B cell (primary cell): Measurements from ENCODE around the gene NACC1. TPM values are rescaled to one million over a fixed set of nuclear protein-coding genes. Genes with fewer than 3 reads are reported as not detected.

ENCODE experiments used
- ATAC-seq: fragments of 200-7000 bp; cut with Tn5 transposase; one replicate; pipeline ENCODE4 v1.10.0; 2021; ENCODE audit warnings: low read depth, mild to moderate bottlenecking, moderate number of reproducible peaks, moderate library complexity
- CTCF ChIA-PET: fragments of 350-600 bp; sonication (Branson Sonifier 250); formaldehyde crosslinking; loops from one replicate; lab custom pipeline; 2021; ENCODE audit warnings: antibody characterized with exemption, inconsistent platforms; lab: Charles Lee
- POLR2A ChIA-PET: fragments of 350-600 bp; sonication (Branson Sonifier 250); formaldehyde crosslinking; loops from one replicate; lab custom pipeline; 2021; ENCODE audit warnings: antibody characterized with exemption; lab: Charles Lee
- DNase-seq: peaks from one replicate; pipeline ENCODE4 v3.0.0; 2013
- H2AFZ ChIP-seq: 2 replicates; pipeline ENCODE4 v1.6.1; 2012; ENCODE audit warnings: mild to moderate bottlenecking, low read depth, low read length; ENCODE audit not compliant: insufficient read depth, poor library complexity, severe bottlenecking
- H3K27ac ChIP-seq, 2 donors: 1 replicate in 1 of 2; 2 replicates in 1 of 2; pipeline ENCODE4 v1.5.1; 2012 to 2013; ENCODE audit warnings: low read length in 2 of 2, mild to moderate bottlenecking in 2 of 2, moderate library complexity in 1 of 2
- H3K27me3 ChIP-seq, 4 experiments: fragments of 200-600 bp in 1 of 4; sonication (generic) in 1 of 4; replicated peaks in 1 of 4; 1 replicate in 2 of 4; 2 replicates in 2 of 4; pipeline versions ENCODE4 v1.6.1 to v1.7.0; 2013 to 2016; ENCODE audit warnings: low read length in 3 of 4, mild to moderate bottlenecking in 2 of 4, mixed read lengths in 1 of 4, moderate library complexity in 1 of 4; ENCODE audit not compliant: insufficient read depth in 4 of 4, control insufficient read depth in 3 of 4; ENCODE audit errors: control extremely low read depth in 1 of 4
- H3K36me3 ChIP-seq, 2 experiments: replicated peaks in 1 of 2; 1 replicate in 1 of 2; 2 replicates in 1 of 2; pipeline versions ENCODE4 v1.6.1 to v1.7.1; 2013; ENCODE audit warnings: low read length in 1 of 2; ENCODE audit not compliant: insufficient read depth in 2 of 2, control insufficient read depth in 1 of 2; ENCODE audit errors: control extremely low read depth in 1 of 2, extremely low read depth in 1 of 2
- H3K4me1 ChIP-seq, 2 donors: fragments of 200-600 bp in 1 of 2; sonication (generic) in 1 of 2; 1 replicate in 1 of 2; 2 replicates in 1 of 2; pipeline versions ENCODE4 v1.5.1 to v1.6.1; 2013 to 2017; ENCODE audit warnings: low read length in 2 of 2; ENCODE audit not compliant: control insufficient read depth in 2 of 2, insufficient read depth in 2 of 2
- H3K4me2 ChIP-seq: replicated peaks from 2 replicates; pipeline ENCODE3; 2012; ENCODE audit warnings: mild to moderate bottlenecking, low read depth, low read length; ENCODE audit not compliant: poor library complexity, severe bottlenecking
- H3K4me3 ChIP-seq, 5 experiments: fragments of 200-600 bp in 1 of 5; sonication (generic) in 1 of 5; 1 replicate in 3 of 5; 2 replicates in 2 of 5; pipeline versions ENCODE4 v1.5.1 to v1.7.0; 2011 to 2016; ENCODE audit warnings: low read length in 4 of 5, mild to moderate bottlenecking in 4 of 5, low read depth in 2 of 5, control low read depth in 1 of 5, moderate library complexity in 1 of 5; ENCODE audit not compliant: insufficient read depth in 1 of 5; ENCODE audit errors: control extremely low read depth in 1 of 5, extremely low read depth in 1 of 5
- H3K79me2 ChIP-seq: fragments of 200-600 bp; sonication (generic); one replicate; pipeline ENCODE4 v1.6.0; 2016; ENCODE audit warnings: low read length; ENCODE audit not compliant: control insufficient read depth, insufficient read depth
- H3K9ac ChIP-seq: fragments of 200-600 bp; sonication (generic); 2 replicates; pipeline ENCODE4 v1.6.1; 2017; ENCODE audit warnings: mild to moderate bottlenecking, low read length, moderate library complexity
- H3K9me3 ChIP-seq, 3 donors: one replicate each; pipeline versions ENCODE4 v1.6.1 to v1.7.1; 2013; ENCODE audit warnings: low read length in 2 of 3; ENCODE audit not compliant: control insufficient read depth in 2 of 3, insufficient read depth in 1 of 3; ENCODE audit errors: control extremely low read depth in 1 of 3
- H4K20me1 ChIP-seq: 2 replicates; pipeline ENCODE4 v1.6.0; 2012; ENCODE audit warnings: mild to moderate bottlenecking, low read length; ENCODE audit not compliant: insufficient read depth, control insufficient read depth, poor library complexity, severe bottlenecking
- H3K27ac Mint-ChIP-seq: one replicate; pipeline ENCODE4 v1.8.0; 2021; ENCODE audit warnings: mixed read lengths
- H3K27me3 Mint-ChIP-seq: one replicate; pipeline ENCODE4 v1.8.0; 2021; ENCODE audit warnings: mixed read lengths
- H3K4me1 Mint-ChIP-seq: one replicate; pipeline ENCODE4 v1.8.0; 2021; ENCODE audit warnings: mixed read lengths
- H3K4me3 Mint-ChIP-seq: one replicate; pipeline ENCODE4 v1.8.0; 2021; ENCODE audit warnings: mixed read lengths
- H3K9me3 Mint-ChIP-seq: one replicate; pipeline ENCODE4 v1.8.0; 2022; ENCODE audit warnings: mixed read lengths; ENCODE audit not compliant: insufficient read depth
- CTCF ChIP-seq: fragments of 200-600 bp; IDR thresholded peaks from one replicate; pipeline ENCODE4 v1.8.0; 2022; ENCODE audit warnings: antibody characterized with exemption, mild to moderate bottlenecking
- EZH2 ChIP-seq: IDR thresholded peaks from 2 replicates; pipeline ENCODE4 v1.6.1; 2012; ENCODE audit warnings: borderline replicate concordance, low read depth, mild to moderate bottlenecking, moderate library complexity, low read length; ENCODE audit not compliant: insufficient read depth, poor library complexity, severe bottlenecking
- WGBS: methylation state at CpG from one replicate; pipeline ENCODE4 v1.1.5; 2013; ENCODE audit warnings: missing lambda C conversion rate; ENCODE audit not compliant: insufficient coverage; 5-methylcytosine and 5-hydroxymethylcytosine counted together
- intact Hi-C: fragments of 100-400 bp; cut with micrococcal nuclease; formaldehyde crosslinking; loops from one replicate; pipeline ENCODE4 v1.10.0; 2022
- polyA plus RNA-seq: library from polyadenylated mRNA; depleted of rRNA; stranded (reverse); fragments of >200 nt; gene quantifications from 2 replicates; pipeline ENCODE4 v1.2.3, GENCODE V29; 2012
- total RNA-seq, 2 donors: library from RNA; stranded (reverse); fragments of 120-200 nt in 1 of 2; gene quantifications; 1 replicate in 1 of 2; 2 replicates in 1 of 2; pipeline versions ENCODE4 v1.2.3 to v1.2.4, GENCODE V29; 2013 to 2022

NACC1 gene
- total and polyA plus RNA-seq, 2 donors (not counting 1 experiment from before 2014, with no cell fraction given): 25.9 to 27.5 TPM

GRCh38 chr19:13127811-13128575 lies 9.9 kb downstream of the NACC1 start:
- ChIA-PET CTCF (interaction anchor here (0.6 to 1.6 kb wide), 4 partner anchors 126 to 461 kb away, joined by 3 to 7 read pairs (median 4); no protein-coding TSS in a partner anchor), POLR2A (no interaction called here)
- H3K36me3 ChIP-seq: no peaks in the 10 kb centered on the region

More at GRCh38 chr19:13127811-13128575, 9.9 kb downstream of the NACC1 start:
- Histone ChIP-seq H3K27ac (no peak overlapping the region), H2AFZ (no peak overlapping the region), H3K27me3 (no peaks in the 10 kb centered on the region), H3K9me3 (no peaks in the 10 kb centered on the region), H3K4me1 (no peaks in the 10 kb centered on the region), H3K79me2 (peaks cover 82% of the 10 kb centered on the region), H4K20me1 (peaks cover 8% of the 10 kb centered on the region), H3K4me3 (no peak overlapping the region), H3K9ac (no peak overlapping the region), H3K4me2 (no peak overlapping the region)
- H3K4me3 Mint-ChIP-seq: no peak overlapping the region
- no peaks in the 10 kb centered on the region for H3K9me3 Mint-ChIP-seq
- no peaks in the 10 kb centered on the region for H3K27me3 Mint-ChIP-seq
- DNase-seq (no peak), ATAC-seq (no peak)
- TF ChIP-seq EZH2: no peak
- no peak for TF ChIP-seq CTCF
- intact Hi-C loops: no loop called here
- peaks cover 12% of the 10 kb centered on the region for H3K4me1 Mint-ChIP-seq
- H3K27ac Mint-ChIP-seq: no peak overlapping the region
- WGBS: 100% methylated on average over 3 of the region's 6 CpGs
